GM23338 (cell line): ENCODE measurements around the gene TLE3.

Experiments used
- CREB1 ChIP-seq: fragments of 250-450 bp; sonication (Bioruptor Pico); IDR thresholded peaks from 2 replicates; pipeline ENCODE4 v1.5.0; 2020; ENCODE audit warnings: low read depth, mild to moderate bottlenecking, moderate library complexity
- EZH2 ChIP-seq: fragments of 200-600 bp; sonication (generic); IDR thresholded peaks from one replicate; pipeline ENCODE4 v1.8.0; 2017; ENCODE audit warnings: antibody characterized with exemption, mild to moderate bottlenecking, low read depth; ENCODE audit not compliant: unreplicated experiment
- EZH2phosphoT487 ChIP-seq: fragments of 200-600 bp; sonication (generic); IDR thresholded peaks from one replicate; pipeline ENCODE4 v1.8.1; 2018; ENCODE audit warnings: antibody characterized with exemption; ENCODE audit not compliant: unreplicated experiment
- JUNB ChIP-seq: IDR thresholded peaks from one replicate; pipeline ENCODE4 v1.6.1; 2016; ENCODE audit warnings: antibody characterized with exemption; ENCODE audit not compliant: unreplicated experiment
- NANOG ChIP-seq: IDR thresholded peaks from 2 replicates; pipeline ENCODE4 v1.6.1; 2016; ENCODE audit warnings: antibody characterized with exemption, borderline replicate concordance
- POLR2AphosphoS5 ChIP-seq: IDR thresholded peaks from 2 replicates; pipeline ENCODE4 v1.6.1; 2016; ENCODE audit warnings: antibody characterized with exemption, low read depth
- STAT1 ChIP-seq: IDR thresholded peaks from one replicate; pipeline ENCODE4 v1.6.1; 2016; ENCODE audit warnings: antibody characterized with exemption; ENCODE audit not compliant: unreplicated experiment
- ZNF331 ChIP-seq: fragments of 250-450 bp; sonication (Bioruptor Pico); IDR thresholded peaks from 2 replicates; pipeline ENCODE4 v1.5.0; 2020; ENCODE audit warnings: low read depth, mild to moderate bottlenecking, moderate library complexity
- TF ChIP-seq, protein P1 (sequence below), 2 experiments: fragments of 200-600 bp in 1 of 2; sonication (generic) in 1 of 2; conservative IDR thresholded peaks; 2 replicates each; pipeline versions ENCODE4 v1.5.1 to v1.6.1; 2016 to 2017; ENCODE audit warnings: antibody characterized with exemption in 2 of 2, low read depth in 2 of 2, mild to moderate bottlenecking in 2 of 2, moderate library complexity in 1 of 2
- TF ChIP-seq, protein P2 (sequence below): IDR thresholded peaks from one replicate; pipeline ENCODE4 v1.6.1; 2018; ENCODE audit warnings: antibody characterized with exemption; ENCODE audit not compliant: unreplicated experiment
- TF ChIP-seq, protein P3 (sequence below): IDR thresholded peaks from 2 replicates; pipeline ENCODE4 v1.6.1; 2016; ENCODE audit warnings: antibody characterized with exemption
- TF ChIP-seq, protein P4 (sequence below): fragments of 250-450 bp; sonication (Bioruptor Pico); IDR thresholded peaks from 2 replicates; pipeline ENCODE4 v1.5.0; 2020; ENCODE audit warnings: mild to moderate bottlenecking, moderate library complexity

DNA sequence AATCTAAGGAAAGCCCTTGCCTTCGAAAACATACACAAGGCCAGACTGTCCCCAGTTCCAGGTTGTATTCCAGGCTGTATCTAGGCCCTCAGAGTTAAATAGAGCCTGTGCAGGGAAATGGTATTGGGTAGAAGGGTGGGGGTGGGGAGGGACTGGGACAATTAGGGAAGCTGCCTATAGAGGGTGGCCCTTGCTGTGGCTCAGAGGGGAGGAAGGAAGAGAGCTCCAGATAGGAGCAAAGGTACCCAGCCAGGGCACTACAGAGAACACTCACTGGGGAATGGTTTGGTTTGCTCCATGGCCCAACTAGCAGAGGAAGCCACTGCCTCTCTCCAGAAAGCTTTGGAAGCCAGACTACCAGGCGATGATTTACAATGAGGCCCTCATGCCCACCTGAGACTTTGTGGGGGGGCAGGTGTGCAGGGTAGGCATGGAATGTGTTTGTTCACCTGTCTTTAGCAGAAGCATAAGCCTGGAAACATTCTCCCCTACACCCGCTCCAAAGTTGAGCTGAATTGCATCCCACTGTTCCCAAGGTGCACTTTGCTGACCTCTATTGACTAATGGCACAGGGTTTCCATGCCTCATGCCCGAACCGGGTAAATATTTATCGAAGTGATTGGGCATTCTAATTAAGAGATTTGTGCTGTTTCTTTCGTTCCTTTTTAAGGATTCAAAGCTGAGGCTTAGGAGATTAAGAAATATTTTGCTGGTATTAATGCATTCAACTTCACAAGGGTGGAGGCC lies 6.3 kb upstream of the TLE3 start:
- TF ChIP-seq, protein P1, sequence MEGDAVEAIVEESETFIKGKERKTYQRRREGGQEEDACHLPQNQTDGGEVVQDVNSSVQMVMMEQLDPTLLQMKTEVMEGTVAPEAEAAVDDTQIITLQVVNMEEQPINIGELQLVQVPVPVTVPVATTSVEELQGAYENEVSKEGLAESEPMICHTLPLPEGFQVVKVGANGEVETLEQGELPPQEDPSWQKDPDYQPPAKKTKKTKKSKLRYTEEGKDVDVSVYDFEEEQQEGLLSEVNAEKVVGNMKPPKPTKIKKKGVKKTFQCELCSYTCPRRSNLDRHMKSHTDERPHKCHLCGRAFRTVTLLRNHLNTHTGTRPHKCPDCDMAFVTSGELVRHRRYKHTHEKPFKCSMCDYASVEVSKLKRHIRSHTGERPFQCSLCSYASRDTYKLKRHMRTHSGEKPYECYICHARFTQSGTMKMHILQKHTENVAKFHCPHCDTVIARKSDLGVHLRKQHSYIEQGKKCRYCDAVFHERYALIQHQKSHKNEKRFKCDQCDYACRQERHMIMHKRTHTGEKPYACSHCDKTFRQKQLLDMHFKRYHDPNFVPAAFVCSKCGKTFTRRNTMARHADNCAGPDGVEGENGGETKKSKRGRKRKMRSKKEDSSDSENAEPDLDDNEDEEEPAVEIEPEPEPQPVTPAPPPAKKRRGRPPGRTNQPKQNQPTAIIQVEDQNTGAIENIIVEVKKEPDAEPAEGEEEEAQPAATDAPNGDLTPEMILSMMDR (conservative IDR thresholded peaks at IDR 0.05; ENCODE audit: low read depth in 2 of 2) = peak in 1 of 2 experiments; percentile 38; a peak in 2 of 4 replicates
- TF ChIP-seq POLR2AphosphoS5 (no peak), CREB1 (CRISPR knock-in tag) (no peak), EZH2 (no peak), JUNB (no peak), EZH2phosphoT487 (no peak), STAT1 (no peak), NANOG (no peak), ZNF331 (CRISPR knock-in tag) (no peak)
- TF ChIP-seq, protein P2, sequence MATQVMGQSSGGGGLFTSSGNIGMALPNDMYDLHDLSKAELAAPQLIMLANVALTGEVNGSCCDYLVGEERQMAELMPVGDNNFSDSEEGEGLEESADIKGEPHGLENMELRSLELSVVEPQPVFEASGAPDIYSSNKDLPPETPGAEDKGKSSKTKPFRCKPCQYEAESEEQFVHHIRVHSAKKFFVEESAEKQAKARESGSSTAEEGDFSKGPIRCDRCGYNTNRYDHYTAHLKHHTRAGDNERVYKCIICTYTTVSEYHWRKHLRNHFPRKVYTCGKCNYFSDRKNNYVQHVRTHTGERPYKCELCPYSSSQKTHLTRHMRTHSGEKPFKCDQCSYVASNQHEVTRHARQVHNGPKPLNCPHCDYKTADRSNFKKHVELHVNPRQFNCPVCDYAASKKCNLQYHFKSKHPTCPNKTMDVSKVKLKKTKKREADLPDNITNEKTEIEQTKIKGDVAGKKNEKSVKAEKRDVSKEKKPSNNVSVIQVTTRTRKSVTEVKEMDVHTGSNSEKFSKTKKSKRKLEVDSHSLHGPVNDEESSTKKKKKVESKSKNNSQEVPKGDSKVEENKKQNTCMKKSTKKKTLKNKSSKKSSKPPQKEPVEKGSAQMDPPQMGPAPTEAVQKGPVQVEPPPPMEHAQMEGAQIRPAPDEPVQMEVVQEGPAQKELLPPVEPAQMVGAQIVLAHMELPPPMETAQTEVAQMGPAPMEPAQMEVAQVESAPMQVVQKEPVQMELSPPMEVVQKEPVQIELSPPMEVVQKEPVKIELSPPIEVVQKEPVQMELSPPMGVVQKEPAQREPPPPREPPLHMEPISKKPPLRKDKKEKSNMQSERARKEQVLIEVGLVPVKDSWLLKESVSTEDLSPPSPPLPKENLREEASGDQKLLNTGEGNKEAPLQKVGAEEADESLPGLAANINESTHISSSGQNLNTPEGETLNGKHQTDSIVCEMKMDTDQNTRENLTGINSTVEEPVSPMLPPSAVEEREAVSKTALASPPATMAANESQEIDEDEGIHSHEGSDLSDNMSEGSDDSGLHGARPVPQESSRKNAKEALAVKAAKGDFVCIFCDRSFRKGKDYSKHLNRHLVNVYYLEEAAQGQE = no peak
- TF ChIP-seq, protein P3, sequence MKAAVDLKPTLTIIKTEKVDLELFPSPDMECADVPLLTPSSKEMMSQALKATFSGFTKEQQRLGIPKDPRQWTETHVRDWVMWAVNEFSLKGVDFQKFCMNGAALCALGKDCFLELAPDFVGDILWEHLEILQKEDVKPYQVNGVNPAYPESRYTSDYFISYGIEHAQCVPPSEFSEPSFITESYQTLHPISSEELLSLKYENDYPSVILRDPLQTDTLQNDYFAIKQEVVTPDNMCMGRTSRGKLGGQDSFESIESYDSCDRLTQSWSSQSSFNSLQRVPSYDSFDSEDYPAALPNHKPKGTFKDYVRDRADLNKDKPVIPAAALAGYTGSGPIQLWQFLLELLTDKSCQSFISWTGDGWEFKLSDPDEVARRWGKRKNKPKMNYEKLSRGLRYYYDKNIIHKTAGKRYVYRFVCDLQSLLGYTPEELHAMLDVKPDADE = no peak
- TF ChIP-seq, protein P4, sequence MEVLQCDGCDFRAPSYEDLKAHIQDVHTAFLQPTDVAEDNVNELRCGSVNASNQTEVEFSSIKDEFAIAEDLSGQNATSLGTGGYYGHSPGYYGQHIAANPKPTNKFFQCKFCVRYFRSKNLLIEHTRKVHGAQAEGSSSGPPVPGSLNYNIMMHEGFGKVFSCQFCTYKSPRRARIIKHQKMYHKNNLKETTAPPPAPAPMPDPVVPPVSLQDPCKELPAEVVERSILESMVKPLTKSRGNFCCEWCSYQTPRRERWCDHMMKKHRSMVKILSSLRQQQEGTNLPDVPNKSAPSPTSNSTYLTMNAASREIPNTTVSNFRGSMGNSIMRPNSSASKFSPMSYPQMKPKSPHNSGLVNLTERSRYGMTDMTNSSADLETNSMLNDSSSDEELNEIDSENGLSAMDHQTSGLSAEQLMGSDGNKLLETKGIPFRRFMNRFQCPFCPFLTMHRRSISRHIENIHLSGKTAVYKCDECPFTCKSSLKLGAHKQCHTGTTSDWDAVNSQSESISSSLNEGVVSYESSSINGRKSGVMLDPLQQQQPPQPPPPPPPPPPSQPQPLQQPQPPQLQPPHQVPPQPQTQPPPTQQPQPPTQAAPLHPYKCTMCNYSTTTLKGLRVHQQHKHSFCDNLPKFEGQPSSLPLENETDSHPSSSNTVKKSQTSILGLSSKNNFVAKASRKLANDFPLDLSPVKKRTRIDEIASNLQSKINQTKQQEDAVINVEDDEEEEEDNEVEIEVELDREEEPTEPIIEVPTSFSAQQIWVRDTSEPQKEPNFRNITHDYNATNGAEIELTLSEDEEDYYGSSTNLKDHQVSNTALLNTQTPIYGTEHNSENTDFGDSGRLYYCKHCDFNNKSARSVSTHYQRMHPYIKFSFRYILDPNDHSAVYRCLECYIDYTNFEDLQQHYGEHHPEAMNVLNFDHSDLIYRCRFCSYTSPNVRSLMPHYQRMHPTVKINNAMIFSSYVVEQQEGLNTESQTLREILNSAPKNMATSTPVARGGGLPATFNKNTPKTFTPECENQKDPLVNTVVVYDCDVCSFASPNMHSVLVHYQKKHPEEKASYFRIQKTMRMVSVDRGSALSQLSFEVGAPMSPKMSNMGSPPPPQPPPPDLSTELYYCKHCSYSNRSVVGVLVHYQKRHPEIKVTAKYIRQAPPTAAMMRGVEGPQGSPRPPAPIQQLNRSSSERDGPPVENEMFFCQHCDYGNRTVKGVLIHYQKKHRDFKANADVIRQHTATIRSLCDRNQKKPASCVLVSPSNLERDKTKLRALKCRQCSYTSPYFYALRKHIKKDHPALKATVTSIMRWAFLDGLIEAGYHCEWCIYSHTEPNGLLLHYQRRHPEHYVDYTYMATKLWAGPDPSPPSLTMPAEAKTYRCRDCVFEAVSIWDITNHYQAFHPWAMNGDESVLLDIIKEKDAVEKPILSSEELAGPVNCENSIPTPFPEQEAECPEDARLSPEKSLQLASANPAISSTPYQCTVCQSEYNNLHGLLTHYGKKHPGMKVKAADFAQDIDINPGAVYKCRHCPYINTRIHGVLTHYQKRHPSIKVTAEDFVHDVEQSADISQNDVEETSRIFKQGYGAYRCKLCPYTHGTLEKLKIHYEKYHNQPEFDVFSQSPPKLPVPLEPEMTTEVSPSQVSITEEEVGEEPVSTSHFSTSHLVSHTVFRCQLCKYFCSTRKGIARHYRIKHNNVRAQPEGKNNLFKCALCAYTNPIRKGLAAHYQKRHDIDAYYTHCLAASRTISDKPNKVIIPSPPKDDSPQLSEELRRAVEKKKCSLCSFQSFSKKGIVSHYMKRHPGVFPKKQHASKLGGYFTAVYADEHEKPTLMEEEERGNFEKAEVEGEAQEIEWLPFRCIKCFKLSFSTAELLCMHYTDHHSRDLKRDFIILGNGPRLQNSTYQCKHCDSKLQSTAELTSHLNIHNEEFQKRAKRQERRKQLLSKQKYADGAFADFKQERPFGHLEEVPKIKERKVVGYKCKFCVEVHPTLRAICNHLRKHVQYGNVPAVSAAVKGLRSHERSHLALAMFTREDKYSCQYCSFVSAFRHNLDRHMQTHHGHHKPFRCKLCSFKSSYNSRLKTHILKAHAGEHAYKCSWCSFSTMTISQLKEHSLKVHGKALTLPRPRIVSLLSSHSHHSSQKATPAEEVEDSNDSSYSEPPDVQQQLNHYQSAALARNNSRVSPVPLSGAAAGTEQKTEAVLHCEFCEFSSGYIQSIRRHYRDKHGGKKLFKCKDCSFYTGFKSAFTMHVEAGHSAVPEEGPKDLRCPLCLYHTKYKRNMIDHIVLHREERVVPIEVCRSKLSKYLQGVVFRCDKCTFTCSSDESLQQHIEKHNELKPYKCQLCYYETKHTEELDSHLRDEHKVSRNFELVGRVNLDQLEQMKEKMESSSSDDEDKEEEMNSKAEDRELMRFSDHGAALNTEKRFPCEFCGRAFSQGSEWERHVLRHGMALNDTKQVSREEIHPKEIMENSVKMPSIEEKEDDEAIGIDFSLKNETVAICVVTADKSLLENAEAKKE (CRISPR knock-in tag) = no peak
